K562 (cell line): ENCODE measurements around the gene PTPRG. TPM values are rescaled to one million over a fixed set of nuclear protein-coding genes. Genes with fewer than 3 reads are reported as not detected.

ENCODE experiments used
- ATAC-seq: fragments of 200-7000 bp; cut with Tn5 transposase; 3 replicates; pipeline ENCODE4 v1.9.1; 2020; ENCODE audit warnings: moderate library complexity
- BruUV-seq: library from RNA; stranded (reverse); fragments of 400-500 nt; replicated peaks from 2 replicates; lab custom pipeline; 2021; lab: Mats Ljungman, UMichigan
- CTCF ChIA-PET: fragments of 300-600 bp; formaldehyde crosslinking; extraction: SDS; loops from one replicate; lab custom pipeline; 2021; ENCODE audit warnings: low intra/inter-chr PET ratio; lab: Yijun Ruan, JAX
- POLR2A ChIA-PET: fragments of 300-600, 350-650 bp; sonication (Branson Sonifier 250); formaldehyde crosslinking; extraction: SDS; loops from one replicate; lab custom pipeline; 2021; ENCODE audit warnings: antibody characterized with exemption, inconsistent platforms; lab: Yijun Ruan, JAX
- DNase-seq, 4 experiments: peaks; one replicate each; pipeline versions ENCODE4 v3.0.0 to v3.0.0-alpha.2; 2011 to 2018; ENCODE audit warnings: low spot score in 3 of 4, mixed read lengths in 3 of 4; ENCODE audit errors: extremely low read depth in 1 of 4
- FAIRE-seq: peaks from 2 replicates; lab custom pipeline; 2011; peaks lifted over from hg19 to GRCh38; lab: Jason Lieb, UNC
- H2AFZ ChIP-seq: 2 replicates; pipeline ENCODE4 v1.6.0; 2011; ENCODE audit warnings: low read depth, low read length, control low read depth, inconsistent platforms
- H3K27ac ChIP-seq: fragments of 200-600 bp; 3 replicates; pipeline ENCODE4 v1.8.0; 2011; ENCODE audit warnings: low read depth, mild to moderate bottlenecking, control low read depth, inconsistent platforms, low read length, moderate library complexity, mixed read lengths; ENCODE audit errors: extremely low read depth
- H3K27me3 ChIP-seq, 2 experiments: fragments of 300-600 bp in 1 of 2; 2 replicates in 1 of 2; 3 replicates in 1 of 2; pipeline versions ENCODE4 v1.6.0 to v1.8.0; 2011; ENCODE audit warnings: inconsistent platforms in 2 of 2, low read length in 2 of 2, mild to moderate bottlenecking in 1 of 2, mixed read lengths in 1 of 2, moderate library complexity in 1 of 2; ENCODE audit not compliant: control insufficient read depth in 2 of 2, insufficient read depth in 2 of 2
- H3K36me3 ChIP-seq: fragments of 300-600 bp; 3 replicates; pipeline ENCODE4 v1.8.0; 2011; ENCODE audit warnings: mild to moderate bottlenecking, low read length, inconsistent platforms; ENCODE audit not compliant: control insufficient read depth, insufficient read depth
- H3K4me1 ChIP-seq, 2 experiments: fragments of 200-600 bp in 1 of 2; replicated peaks in 1 of 2; 2 replicates in 1 of 2; 3 replicates in 1 of 2; pipeline versions ENCODE4 v1.5.1 to v1.8.0; 2011; ENCODE audit warnings: inconsistent platforms in 2 of 2, low read length in 2 of 2, mild to moderate bottlenecking in 1 of 2, mixed read lengths in 1 of 2, moderate library complexity in 1 of 2; ENCODE audit not compliant: control insufficient read depth in 2 of 2, insufficient read depth in 2 of 2
- H3K4me2 ChIP-seq: 2 replicates; pipeline ENCODE4 v1.6.1; 2011; ENCODE audit warnings: low read length, control low read depth, inconsistent platforms, mixed read lengths; ENCODE audit not compliant: insufficient read depth
- H3K4me3 ChIP-seq: fragments of 200-600 bp; sonication (generic), shearing (Covaris generic); 2 replicates; pipeline ENCODE4 v1.5.1; 2016; ENCODE audit warnings: control low read depth, inconsistent platforms
- H3K79me2 ChIP-seq: fragments of 200-600 bp; 3 replicates; pipeline ENCODE4 v1.8.0; 2011; ENCODE audit warnings: low read length, inconsistent platforms; ENCODE audit not compliant: control insufficient read depth, insufficient read depth
- H3K9ac ChIP-seq, 2 experiments: 2 replicates each; pipeline versions ENCODE4 v1.6.0 to v1.6.1; 2011; ENCODE audit warnings: low read depth in 2 of 2, low read length in 2 of 2, control low read depth in 1 of 2, inconsistent platforms in 1 of 2, mild to moderate bottlenecking in 1 of 2, mixed read lengths in 1 of 2; ENCODE audit not compliant: insufficient read depth in 1 of 2
- H3K9me1 ChIP-seq: one replicate; pipeline ENCODE4 v1.6.0; 2011; ENCODE audit warnings: inconsistent platforms, mild to moderate bottlenecking, low read length, moderate library complexity; ENCODE audit not compliant: control insufficient read depth, insufficient read depth
- H3K9me3 ChIP-seq: replicated peaks from 2 replicates; pipeline ENCODE4 v1.5.1; 2011; ENCODE audit warnings: low read depth, low read length, inconsistent platforms; ENCODE audit not compliant: control insufficient read depth, insufficient read depth
- H4K20me1 ChIP-seq: replicated peaks from 2 replicates; pipeline ENCODE4 v1.6.1; 2011; ENCODE audit warnings: low read length, inconsistent platforms, mixed read lengths; ENCODE audit not compliant: control insufficient read depth, insufficient read depth
- GTF3C2 ChIP-seq: IDR thresholded peaks from 3 replicates; pipeline ENCODE4 v1.6.1; 2011; ENCODE audit warnings: borderline replicate concordance, mild to moderate bottlenecking, moderate library complexity; ENCODE audit not compliant: insufficient read length; ENCODE audit errors: extremely low read depth
- HDGF ChIP-seq: fragments of 450-650 bp; IDR thresholded peaks from 2 replicates; pipeline ENCODE4 v1.6.1; 2016
- MIER1 ChIP-seq: fragments of 450-650 bp; IDR thresholded peaks from 2 replicates; pipeline ENCODE4 v1.6.1; 2016; ENCODE audit warnings: antibody characterized with exemption, mild to moderate bottlenecking, low read depth
- SP1 ChIP-seq: sonication (generic); formaldehyde crosslinking; IDR thresholded peaks from 2 replicates; pipeline ENCODE4 v1.8.1; 2022; ENCODE audit warnings: mild to moderate bottlenecking, missing genetic modification reagents
- SRSF9 ChIP-seq: fragments of 200-400 bp; formaldehyde crosslinking; IDR thresholded peaks from 2 replicates; pipeline ENCODE4 v1.6.1; 2017; ENCODE audit warnings: low read depth, low read length, borderline replicate concordance
- THRAP3 ChIP-seq: fragments of 450-650 bp; IDR thresholded peaks from 2 replicates; pipeline ENCODE4 v1.6.1; 2016; ENCODE audit warnings: mild to moderate bottlenecking, inconsistent platforms, borderline replicate concordance
- TSHZ1 ChIP-seq: fragments of 250-450 bp; sonication (Bioruptor Pico); IDR thresholded peaks from 2 replicates; pipeline ENCODE4 v1.4.0; 2020; ENCODE audit warnings: mild to moderate bottlenecking, moderate library complexity
- WGBS: fragments of 100-300 bp; shearing (Covaris generic); methylation state at CpG from one replicate; pipeline ENCODE4 v1.1.6; 2016; ENCODE audit warnings: low coverage, mixed read lengths; ENCODE audit not compliant: insufficient coverage; ENCODE audit errors: missing lambda C conversion rate; 5-methylcytosine and 5-hydroxymethylcytosine counted together
- in situ Hi-C: fragments of 300-500 bp; cut with MboI; formaldehyde crosslinking; loops from 4 replicates; pipeline ENCODE4 v1.15.0; 2018; ENCODE audit warnings: inconsistent platforms, mixed read lengths
- intact Hi-C: fragments of 100-400 bp; cut with micrococcal nuclease; formaldehyde crosslinking; loops from 2 replicates; pipeline ENCODE4 v1.14.2; 2022
- polyA plus RNA-seq, 8 experiments: library from polyadenylated mRNA; depleted of rRNA in 4 of 8; stranded (reverse) in 5 of 8; unstranded in 3 of 8; fragments of >200 nt; fragmentation: Nextera tagmentation in 2 of 8; fragmentation: Illumina TruSeq in 1 of 8; extraction: Ambion mirVana in 2 of 8; extraction: Trizol in 1 of 8; gene quantifications; 2 replicates each; pipeline versions ENCODE4 v1.2.1 to v1.2.3, GENCODE V29; 2011 to 2014; ENCODE audit warnings: inconsistent platforms in 1 of 8, missing spikeins in 1 of 8
- total RNA-seq, 7 experiments: library from RNA; depleted of rRNA in 6 of 7; stranded (reverse); fragments of >200 nt in 6 of 7; fragmentation: Illumina TruSeq in 2 of 7; extraction: Trizol in 2 of 7; gene quantifications; 2 replicates each; pipeline versions ENCODE4 v1.2.1 to v1.2.3, GENCODE V29; 2011 to 2021; ENCODE audit warnings: low replicate concordance in 1 of 7

PTPRG gene
- total and polyA plus RNA-seq, 9 of the 15 experiments (the other 6 are each of a cell fraction or from before 2014, with no cell fraction given), result 0.16 TPM; not detected in 8

- Histone ChIP-seq H3K9ac (no peak overlapping the region), H3K27me3 (0 out of 5 replicates have a peak, but pooled peaks cover 0 to 5% of the 10 kb centered on the region in 2 experiments), H3K9me3 (no peaks in the 10 kb centered on the region), H3K27ac (no peak overlapping the region), H3K4me3 (no peak overlapping the region)
- POLR2A ChIA-PET, result no interaction called here
- in situ Hi-C loops, result no loop called here
- no peak for DNase-seq
- no TSS peak for BruUV-seq
- no peak for TF ChIP-seq GTF3C2
- TF ChIP-seq SP1 (CRISPR knock-in tag), result no peak
- no peak for TF ChIP-seq TSHZ1 (CRISPR knock-in tag)
- TF ChIP-seq MIER1, result no peak
- TF ChIP-seq THRAP3, result no peak
- no peak for TF ChIP-seq SRSF9
- TF ChIP-seq HDGF, result no peak
- TF ChIP-seq, all 486 proteins: peak for 0
- Histone ChIP-seq H3K4me1 (no peaks in the 10 kb centered on the region), H3K9me1 (no peaks in the 10 kb centered on the region), H3K4me2 (no peak overlapping the region), H3K79me2 (no peaks in the 10 kb centered on the region), H2AFZ (no peak overlapping the region), H3K36me3 (no peaks in the 10 kb centered on the region), H4K20me1 (no peaks in the 10 kb centered on the region)
- CTCF ChIA-PET, result no interaction called here
- FAIRE-seq, result no peak
- intact Hi-C loops, result no loop called here
- no peak for ATAC-seq
- 0% methylated on average over 2 of the region's 2 CpGs for WGBS
These were observed 38.7 kb upstream of the PTPRG start for GRCh38 chr3:61522626-61523025.
